SK-N-SH (cell line): ENCODE measurements around the gene AGXT2. TPM values are rescaled to one million over a fixed set of nuclear protein-coding genes. Genes with fewer than 3 reads are reported as not detected.

ENCODE experiments used
- CTCF ChIA-PET: fragments of 300-600, 350-600 bp; formaldehyde crosslinking; extraction: SDS; loops from one replicate; lab custom pipeline; 2021; lab: Yijun Ruan, JAX
- POLR2A ChIA-PET: fragments of 350-600 bp; sonication (Branson Sonifier 250); formaldehyde crosslinking; extraction: SDS; loops from one replicate; lab custom pipeline; 2020; ENCODE audit warnings: antibody characterized with exemption, inconsistent platforms; lab: Yijun Ruan, JAX
- DNase-seq: peaks from one replicate; pipeline ENCODE4 v3.0.0; 2012
- H2AFZ ChIP-seq: fragments of 200-600 bp; sonication (generic); 2 replicates; pipeline ENCODE4 v1.8.1; 2016; ENCODE audit warnings: antibody characterized with exemption, mild to moderate bottlenecking, low read depth
- H3F3A ChIP-seq: fragments of 200-600 bp; sonication (generic); replicated peaks from 2 replicates; pipeline ENCODE3; 2016; ENCODE audit warnings: antibody characterized with exemption, mild to moderate bottlenecking; ENCODE audit not compliant: insufficient read depth
- H3K27ac ChIP-seq, 2 experiments: fragments of 200-500 bp in 1 of 2; fragments of 200-600 bp in 1 of 2; sonication (Bioruptor generic) in 1 of 2; sonication (generic), shearing (Covaris generic) in 1 of 2; 2 replicates each; pipeline versions ENCODE4 v1.5.1 to v1.6.1; 2014 to 2016; ENCODE audit warnings: low read depth in 2 of 2, inconsistent platforms in 1 of 2, low read length in 1 of 2, mild to moderate bottlenecking in 1 of 2, mixed read lengths in 1 of 2
- H3K27me3 ChIP-seq: fragments of 200-600 bp; sonication (generic), shearing (Covaris generic); 2 replicates; pipeline ENCODE4 v1.6.1; 2016; ENCODE audit warnings: mixed run types; ENCODE audit not compliant: insufficient read depth
- H3K36me3 ChIP-seq, 2 experiments: fragments of 200-500 bp in 1 of 2; fragments of 200-600 bp in 1 of 2; sonication (Bioruptor generic) in 1 of 2; sonication (generic) in 1 of 2; replicated peaks in 1 of 2; 2 replicates each; pipeline versions ENCODE3 to v1.5.1; 2014 to 2016; ENCODE audit warnings: low read length in 1 of 2, mild to moderate bottlenecking in 1 of 2; ENCODE audit not compliant: insufficient read depth in 2 of 2, control insufficient read depth in 1 of 2
- H3K4me1 ChIP-seq, 2 experiments: fragments of 200-500 bp in 1 of 2; fragments of 200-600 bp in 1 of 2; sonication (Bioruptor generic) in 1 of 2; sonication (generic), shearing (Covaris generic) in 1 of 2; 2 replicates each; pipeline versions ENCODE4 v1.5.1 to v1.6.1; 2014 to 2016; ENCODE audit warnings: low read depth in 1 of 2, low read length in 1 of 2, mixed run types in 1 of 2; ENCODE audit not compliant: insufficient read depth in 2 of 2, control insufficient read depth in 1 of 2
- H3K4me2 ChIP-seq: fragments of 200-600 bp; sonication (generic), shearing (Covaris generic); 2 replicates; pipeline ENCODE4 v1.6.1; 2017; ENCODE audit warnings: mixed run types
- H3K4me3 ChIP-seq, 2 experiments: fragments of 200-500 bp in 1 of 2; fragments of 200-600 bp in 1 of 2; sonication (Bioruptor generic) in 1 of 2; sonication (generic), shearing (Covaris generic) in 1 of 2; 2 replicates each; pipeline versions ENCODE4 v1.5.1 to v1.8.1; 2014 to 2016; ENCODE audit warnings: low read depth in 2 of 2, inconsistent platforms in 1 of 2, low read length in 1 of 2, mild to moderate bottlenecking in 1 of 2, mixed read lengths in 1 of 2, moderate library complexity in 1 of 2
- H3K79me2 ChIP-seq: fragments of 200-600 bp; sonication (generic); 2 replicates; pipeline ENCODE4 v1.8.1; 2017; ENCODE audit warnings: mild to moderate bottlenecking; ENCODE audit not compliant: insufficient read depth
- H3K9ac ChIP-seq: fragments of 200-600 bp; sonication (generic); 2 replicates; pipeline ENCODE4 v1.6.1; 2017; ENCODE audit warnings: mixed run types
- H3K9me2 ChIP-seq: fragments of 200-600 bp; sonication (generic); 2 replicates; pipeline ENCODE4 v1.6.1; 2017; ENCODE audit warnings: mixed run types
- H3K9me3 ChIP-seq: fragments of 200-600 bp; sonication (generic); 2 replicates; pipeline ENCODE4 v1.6.1; 2017; ENCODE audit warnings: mixed run types, mild to moderate bottlenecking, moderate library complexity
- H4K20me1 ChIP-seq: fragments of 200-600 bp; sonication (generic); 2 replicates; pipeline ENCODE4 v1.6.1; 2017; ENCODE audit warnings: mild to moderate bottlenecking, mixed run types; ENCODE audit not compliant: insufficient read depth
- CTCF ChIP-seq: fragments of 200-600 bp; sonication (generic); IDR thresholded peaks from 2 replicates; pipeline ENCODE4 v1.6.1; 2017; ENCODE audit warnings: antibody characterized with exemption, mild to moderate bottlenecking, moderate library complexity
- EZH2phosphoT487 ChIP-seq: fragments of 200-600 bp; sonication (generic); IDR thresholded peaks from 2 replicates; pipeline ENCODE4 v1.6.1; 2017; ENCODE audit warnings: low read depth, mixed run types, mild to moderate bottlenecking, antibody characterized with exemption, moderate library complexity, borderline replicate concordance
- FOSL2 ChIP-seq: IDR thresholded peaks from 2 replicates; pipeline ENCODE4 v1.4.0; 2012; ENCODE audit warnings: low read depth, mild to moderate bottlenecking, moderate library complexity, borderline replicate concordance
- GATA2 ChIP-seq: sonication (generic); formaldehyde crosslinking; IDR thresholded peaks from 2 replicates; pipeline ENCODE4 v1.5.0; 2020; ENCODE audit warnings: mild to moderate bottlenecking, missing genetic modification reagents
- IRF3 ChIP-seq: fragments of 150-350 bp; IDR thresholded peaks from 2 replicates; pipeline ENCODE4 v1.6.1; 2016; ENCODE audit warnings: mild to moderate bottlenecking, low read depth, low read length
- MAX ChIP-seq: IDR thresholded peaks from 2 replicates; pipeline ENCODE4 v1.4.0; 2012; ENCODE audit warnings: low read depth
- NFIC ChIP-seq: IDR thresholded peaks from 2 replicates; pipeline ENCODE4 v1.4.0; 2012; ENCODE audit warnings: borderline replicate concordance
- NRF1 ChIP-seq: IDR thresholded peaks from 2 replicates; pipeline ENCODE4 v1.6.1; 2012; ENCODE audit warnings: low read depth, mild to moderate bottlenecking, low read length
- RAD21 ChIP-seq: IDR thresholded peaks from 2 replicates; pipeline ENCODE4 v1.6.1; 2012; ENCODE audit warnings: mild to moderate bottlenecking, low read length
- RCOR1 ChIP-seq: fragments of 150-350 bp; IDR thresholded peaks from 2 replicates; pipeline ENCODE4 v1.6.1; 2017; ENCODE audit warnings: antibody characterized with exemption, low read length
- RXRA ChIP-seq: IDR thresholded peaks from 2 replicates; pipeline ENCODE4 v1.4.0; 2012; ENCODE audit warnings: low read depth, mild to moderate bottlenecking, borderline replicate concordance
- SIN3A ChIP-seq: IDR thresholded peaks from 2 replicates; pipeline ENCODE4 v1.6.1; 2012; ENCODE audit warnings: low read depth, mild to moderate bottlenecking, low read length, moderate library complexity, borderline replicate concordance
- TAF1 ChIP-seq: IDR thresholded peaks from 2 replicates; pipeline ENCODE4 v1.6.1; 2012; ENCODE audit warnings: low read depth, mild to moderate bottlenecking, low read length, moderate library complexity, borderline replicate concordance
- TCF12 ChIP-seq: IDR thresholded peaks from 2 replicates; pipeline ENCODE4 v1.4.0; 2012
- TEAD4 ChIP-seq: IDR thresholded peaks from 2 replicates; pipeline ENCODE4 v1.4.0; 2012; ENCODE audit warnings: mild to moderate bottlenecking, borderline replicate concordance; ENCODE audit not compliant: insufficient read depth
- YY1 ChIP-seq: IDR thresholded peaks from 2 replicates; pipeline ENCODE4 v1.4.0; 2012; ENCODE audit warnings: low read depth, mild to moderate bottlenecking
- WGBS: methylation state at CpG from one replicate; pipeline ENCODE4 v1.1.6; 2017; ENCODE audit warnings: low lambda C conversion rate; 5-methylcytosine and 5-hydroxymethylcytosine counted together
- polyA plus RNA-seq, 3 experiments: library from polyadenylated mRNA; depleted of rRNA; stranded (reverse); fragments of >200 nt; gene quantifications; 2 replicates each; pipeline ENCODE4 v1.2.3, GENCODE V29; 2012
- TF ChIP-seq, protein P1 (sequence below): IDR thresholded peaks from 2 replicates; pipeline ENCODE4 v1.4.0; 2012; ENCODE audit warnings: low read depth, borderline replicate concordance
- TF ChIP-seq, protein P2 (sequence below): IDR thresholded peaks from 2 replicates; pipeline ENCODE4 v1.4.0; 2012; ENCODE audit warnings: low read depth, borderline replicate concordance

The AGXT2 gene
- polyA plus RNA-seq, 1 of the 3 experiments (the other 2 are of a cell fraction): not detected

- WGBS: 40% methylated on average over 4 of the region's 4 CpGs
- no peak for DNase-seq
- Histone ChIP-seq H3K79me2 (no peaks in the 10 kb centered on the region), H3K9me2 (no peaks in the 10 kb centered on the region), H3K27ac (no peak overlapping the region), H3K9me3 (no peaks in the 10 kb centered on the region), H3K4me2 (no peak overlapping the region), H3K36me3 (no peaks in the 10 kb centered on the region), H2AFZ (no peak overlapping the region), H3K27me3 (peaks cover 7% of the 10 kb centered on the region; the same call in 1 of the 2 replicates), H4K20me1 (no peaks in the 10 kb centered on the region), H3K4me1 (no peaks in the 10 kb centered on the region), H3K9ac (no peak overlapping the region), H3F3A (no peaks in the 10 kb centered on the region), H3K4me3 (no peak overlapping the region)
- TF ChIP-seq YY1 (no peak), RAD21 (no peak), NRF1 (no peak), CTCF (no peak), TEAD4 (no peak), RCOR1 (no peak), GATA2 (CRISPR knock-in tag) (no peak), TCF12 (no peak), FOSL2 (no peak), TAF1 (no peak), NFIC (no peak), IRF3 (no peak), RXRA (no peak), SIN3A (no peak), EZH2phosphoT487 (no peak), MAX (no peak)
- TF ChIP-seq, protein P1, sequence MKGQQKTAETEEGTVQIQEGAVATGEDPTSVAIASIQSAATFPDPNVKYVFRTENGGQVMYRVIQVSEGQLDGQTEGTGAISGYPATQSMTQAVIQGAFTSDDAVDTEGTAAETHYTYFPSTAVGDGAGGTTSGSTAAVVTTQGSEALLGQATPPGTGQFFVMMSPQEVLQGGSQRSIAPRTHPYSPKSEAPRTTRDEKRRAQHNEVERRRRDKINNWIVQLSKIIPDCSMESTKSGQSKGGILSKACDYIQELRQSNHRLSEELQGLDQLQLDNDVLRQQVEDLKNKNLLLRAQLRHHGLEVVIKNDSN: no peak
- TF ChIP-seq, protein P2, sequence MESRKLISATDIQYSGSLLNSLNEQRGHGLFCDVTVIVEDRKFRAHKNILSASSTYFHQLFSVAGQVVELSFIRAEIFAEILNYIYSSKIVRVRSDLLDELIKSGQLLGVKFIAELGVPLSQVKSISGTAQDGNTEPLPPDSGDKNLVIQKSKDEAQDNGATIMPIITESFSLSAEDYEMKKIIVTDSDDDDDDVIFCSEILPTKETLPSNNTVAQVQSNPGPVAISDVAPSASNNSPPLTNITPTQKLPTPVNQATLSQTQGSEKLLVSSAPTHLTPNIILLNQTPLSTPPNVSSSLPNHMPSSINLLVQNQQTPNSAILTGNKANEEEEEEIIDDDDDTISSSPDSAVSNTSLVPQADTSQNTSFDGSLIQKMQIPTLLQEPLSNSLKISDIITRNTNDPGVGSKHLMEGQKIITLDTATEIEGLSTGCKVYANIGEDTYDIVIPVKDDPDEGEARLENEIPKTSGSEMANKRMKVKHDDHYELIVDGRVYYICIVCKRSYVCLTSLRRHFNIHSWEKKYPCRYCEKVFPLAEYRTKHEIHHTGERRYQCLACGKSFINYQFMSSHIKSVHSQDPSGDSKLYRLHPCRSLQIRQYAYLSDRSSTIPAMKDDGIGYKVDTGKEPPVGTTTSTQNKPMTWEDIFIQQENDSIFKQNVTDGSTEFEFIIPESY: no peak
- ChIA-PET CTCF (interaction anchor here (1.3 kb wide), 1 partner anchor 26 kb away, joined by 4 read pairs; no protein-coding TSS in a partner anchor), POLR2A (no interaction called here)
These were observed 18.4 kb downstream of the AGXT2 start for GRCh38 chr5:35029333-35029732.
